ENCODE data around the gene TMEM245.
A peak's percentile ranks its signal among the peaks of the same experiment; 100 is the strongest.

The TMEM245 gene

GRCh38 chr9:109020113-109020512 lies 99.6 kb downstream of the TMEM245 start:
- no peak for DNase-seq

GRCh38 chr9:109019420-109019819 lies 100.3 kb downstream of the TMEM245 start:
- DNase-seq: no peak

- DNase-seq: no peak
Observed at GRCh38 chr9:109017493-109017892, 102.3 kb downstream of the TMEM245 start.

GRCh38 chr9:109017061-109017460 lies 102.7 kb downstream of the TMEM245 start:
- no peak for DNase-seq

- no peak for DNase-seq
Observed at GRCh38 chr9:109016132-109016531, 103.6 kb downstream of the TMEM245 start.

- no peak for DNase-seq
Observed at GRCh38 chr9:109014608-109015280, 105.0 kb downstream of the TMEM245 start.

GRCh38 chr9:109013679-109014607 lies 105.8 kb downstream of the TMEM245 start:
- DNase-seq: no peak

- DNase-seq: peak; percentile 29
Observed at GRCh38 chr9:109012876-109013678, 106.7 kb downstream of the TMEM245 start, which contains the start of gene CTNNAL1. Gene CTNNAL1 (minus strand): TSS chr9:109013499. CDS start chr9:109013442, 57 bp downstream.

GRCh38 chr9:109012009-109012875 lies 107.5 kb downstream of the TMEM245 start:
- no peak for DNase-seq

GRCh38 chr9:109011231-109011671 lies 108.5 kb downstream of the TMEM245 start:
- no peak for DNase-seq

GRCh38 chr9:109010746-109011145 lies 109.0 kb downstream of the TMEM245 start:
- DNase-seq: no peak

- DNase-seq: no peak
Observed at GRCh38 chr9:109005678-109006077, 114.1 kb downstream of the TMEM245 start.

- no peak for DNase-seq
Observed at GRCh38 chr9:109003116-109003515, 116.6 kb downstream of the TMEM245 start.

- DNase-seq: no peak
Observed at GRCh38 chr9:109002141-109002540, 117.6 kb downstream of the TMEM245 start.

GRCh38 chr9:109001275-109001676 lies 118.5 kb downstream of the TMEM245 start:
- no peak for DNase-seq

- DNase-seq: no peak
Observed at GRCh38 chr9:108997112-108997511, 122.6 kb downstream of the TMEM245 start.

GRCh38 chr9:108996643-108997042 lies 123.1 kb downstream of the TMEM245 start:
- DNase-seq: no peak

GRCh38 chr9:108994695-108995094 lies 125.1 kb downstream of the TMEM245 start:
- DNase-seq: no peak

- no peak for DNase-seq
Observed at GRCh38 chr9:108991479-108991878, 128.3 kb downstream of the TMEM245 start.

- no peak for DNase-seq
Observed at GRCh38 chr9:108983885-108984284, 135.9 kb downstream of the TMEM245 start.

GRCh38 chr9:108980893-108981292 lies 138.9 kb downstream of the TMEM245 start:
- DNase-seq: no peak

GRCh38 chr9:108978205-108978604 lies 141.5 kb downstream of the TMEM245 start:
- DNase-seq: no peak

Measured in NCI-H187 treated with DMSO at 0.1 percent for 48 hours (cell line).